Neural cell (in vitro differentiated cells): ENCODE results near the gene BICDL1. TPM values are rescaled to one million over a fixed set of nuclear protein-coding genes. Genes with fewer than 3 reads are reported as not detected.
A peak's percentile ranks its signal among the peaks of the same experiment; 100 is the strongest.

Source experiments
- H2AFZ ChIP-seq: fragments of 200-600, 300-800 bp; sonication (generic), shearing (Covaris generic); 2 replicates; pipeline ENCODE4 v1.6.0; 2014; ENCODE audit warnings: low read depth, mild to moderate bottlenecking, antibody characterized with exemption, low read length, moderate library complexity
- H3F3A ChIP-seq: fragments of 200-600 bp; shearing (Covaris generic); 2 replicates; pipeline ENCODE4 v1.6.1; 2016; ENCODE audit warnings: mild to moderate bottlenecking, moderate library complexity, mixed read lengths, antibody characterized with exemption, low read length; ENCODE audit not compliant: insufficient read depth, poor library complexity, severe bottlenecking
- H3K27ac ChIP-seq: fragments of 200-600, 300-800 bp; sonication (generic), shearing (Covaris generic); 2 replicates; pipeline ENCODE4 v1.5.1; 2014; ENCODE audit warnings: mild to moderate bottlenecking, low read length, moderate library complexity
- H3K27me3 ChIP-seq: fragments of 300-800, 200-600 bp; sonication (generic), shearing (Covaris generic); 2 replicates; pipeline ENCODE4 v1.6.0; 2014; ENCODE audit warnings: mild to moderate bottlenecking, low read depth, low read length, moderate library complexity; ENCODE audit not compliant: insufficient read depth
- H3K36me3 ChIP-seq: fragments of 300-800, 200-600 bp; sonication (generic), shearing (Covaris generic); 2 replicates; pipeline ENCODE4 v1.5.1; 2014; ENCODE audit warnings: mild to moderate bottlenecking, antibody characterized with exemption, low read length, moderate library complexity; ENCODE audit not compliant: insufficient read depth
- H3K4me2 ChIP-seq: fragments of 300-800, 200-600 bp; sonication (generic), shearing (Covaris generic); 2 replicates; pipeline ENCODE4 v1.6.0; 2014; ENCODE audit warnings: mild to moderate bottlenecking, low read length
- H3K4me3 ChIP-seq: fragments of 300-800, 200-600 bp; sonication (generic), shearing (Covaris generic); 2 replicates; pipeline ENCODE4 v1.5.1; 2014; ENCODE audit warnings: mild to moderate bottlenecking, low read length, moderate library complexity
- H3K79me2 ChIP-seq: fragments of 200-600 bp; shearing (Covaris generic); replicated peaks from 2 replicates; pipeline ENCODE4 v1.6.0; 2014; ENCODE audit warnings: mild to moderate bottlenecking, low read length, moderate library complexity; ENCODE audit not compliant: insufficient read depth
- H3K9ac ChIP-seq: fragments of 300-800, 200-600 bp; sonication (generic), shearing (Covaris generic); 2 replicates; pipeline ENCODE4 v1.6.1; 2016; ENCODE audit warnings: mild to moderate bottlenecking, low read length, mixed read lengths
- H3K9me2 ChIP-seq: fragments of 200-600 bp; shearing (Covaris generic); 2 replicates; pipeline ENCODE4 v1.6.1; 2016; ENCODE audit warnings: mild to moderate bottlenecking, low read length, mixed read lengths; ENCODE audit not compliant: insufficient read depth
- H3K9me3 ChIP-seq: fragments of 200-600, 300-800 bp; sonication (generic), shearing (Covaris generic); 2 replicates; pipeline ENCODE4 v1.6.1; 2016; ENCODE audit warnings: mild to moderate bottlenecking, mixed run types, low read length, moderate library complexity, mixed read lengths
- H4K20me1 ChIP-seq: fragments of 200-600 bp; shearing (Covaris generic); 2 replicates; pipeline ENCODE4 v1.6.1; 2016; ENCODE audit warnings: mild to moderate bottlenecking, mixed run types; ENCODE audit not compliant: insufficient read depth
- EP300 ChIP-seq: fragments of 450-650 bp; conservative IDR thresholded peaks from 2 replicates; pipeline ENCODE4 v1.6.1; 2014; ENCODE audit warnings: antibody characterized with exemption, mild to moderate bottlenecking, moderate library complexity; ENCODE audit not compliant: poor library complexity, severe bottlenecking
- EZH2 ChIP-seq: fragments of 200-600, 300-800 bp; shearing (Covaris generic), sonication (generic); IDR thresholded peaks from 2 replicates; pipeline ENCODE4 v1.6.1; 2014; ENCODE audit warnings: antibody characterized with exemption, low read length, borderline replicate concordance, mild to moderate bottlenecking; ENCODE audit not compliant: insufficient read depth, poor library complexity, severe bottlenecking
- MXI1 ChIP-seq: fragments of 450-650 bp; conservative IDR thresholded peaks from 2 replicates; pipeline ENCODE4 v1.6.1; 2014; ENCODE audit warnings: antibody characterized with exemption, mild to moderate bottlenecking; ENCODE audit not compliant: poor library complexity, severe bottlenecking
- POLR2AphosphoS5 ChIP-seq: IDR thresholded peaks from 2 replicates; pipeline ENCODE4 v1.6.1; 2012
- RAD21 ChIP-seq: fragments of 450-650 bp; conservative IDR thresholded peaks from 2 replicates; pipeline ENCODE4 v1.6.1; 2014; ENCODE audit warnings: antibody characterized with exemption, mild to moderate bottlenecking, moderate library complexity
- SMC3 ChIP-seq: fragments of 450-650 bp; conservative IDR thresholded peaks from 2 replicates; pipeline ENCODE4 v1.6.1; 2014; ENCODE audit warnings: antibody characterized with exemption, mild to moderate bottlenecking, moderate library complexity; ENCODE audit not compliant: poor library complexity
- TAF1 ChIP-seq: IDR thresholded peaks from 2 replicates; pipeline ENCODE4 v1.6.1; 2012; ENCODE audit warnings: low read depth
- polyA plus RNA-seq: library from polyadenylated mRNA; depleted of rRNA; stranded (reverse); fragments of >200 nt; gene quantifications from 2 replicates; pipeline ENCODE4 v1.2.3, GENCODE V29; 2014
- TF ChIP-seq, protein P1 (sequence below): IDR thresholded peaks from 2 replicates; pipeline ENCODE4 v1.6.1; 2012; ENCODE audit warnings: borderline replicate concordance
- TF ChIP-seq, protein P2 (sequence below): fragments of 450-650 bp; IDR thresholded peaks from 2 replicates; pipeline ENCODE4 v1.5.1; 2014; ENCODE audit warnings: antibody characterized with exemption, mild to moderate bottlenecking, moderate library complexity; ENCODE audit not compliant: poor library complexity, severe bottlenecking

The BICDL1 gene
- polyA plus RNA-seq, 1 donor from 2014 or later: 136 TPM

DNA sequence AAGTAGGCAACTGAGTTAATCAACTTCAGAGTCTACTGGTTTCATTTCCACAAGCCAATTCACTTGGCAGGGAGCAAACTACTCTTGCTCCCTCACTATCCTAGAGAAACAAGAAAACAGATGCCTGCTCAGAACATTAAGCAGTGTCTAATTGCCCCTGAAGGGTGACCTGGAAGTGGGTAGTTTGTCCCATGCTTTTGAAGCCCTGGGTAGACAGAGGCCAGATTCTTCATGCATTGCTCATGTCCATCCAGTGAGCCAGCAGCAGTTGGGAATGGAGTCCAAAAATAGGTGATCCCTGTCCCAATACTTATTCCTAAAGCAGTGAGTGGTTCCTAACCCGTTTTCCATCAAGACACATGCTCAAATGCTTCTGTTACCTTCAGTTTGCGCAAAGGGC lies 48.8 kb downstream of the BICDL1 start:
- H3K4me3 ChIP-seq: no peak overlapping the region
- H3K27me3 ChIP-seq: no peaks in the 10 kb centered on the region
- no peaks in the 10 kb centered on the region for H4K20me1 ChIP-seq
- no peak overlapping the region for H3K27ac ChIP-seq
- no peak for TF ChIP-seq EP300
- no peak overlapping the region for H3K4me2 ChIP-seq
- no peaks in the 10 kb centered on the region for H3K79me2 ChIP-seq
- H3K9me2 ChIP-seq: no peaks in the 10 kb centered on the region
- H3K9ac ChIP-seq: no peak overlapping the region
- no peaks in the 10 kb centered on the region for H3F3A ChIP-seq
- no peaks in the 10 kb centered on the region for H3K9me3 ChIP-seq
- no peak overlapping the region for H2AFZ ChIP-seq
- no peaks in the 10 kb centered on the region for H3K36me3 ChIP-seq

GRCh38 chr12:120039711-120040110 lies 50.7 kb downstream of the BICDL1 start:
- Histone ChIP-seq H3F3A (no peaks in the 10 kb centered on the region), H3K27ac (peak overlapping the region; percentile 42), H3K4me3 (peak overlapping the region; percentile 26), H3K27me3 (no peaks in the 10 kb centered on the region), H3K4me2 (no peak overlapping the region), H3K79me2 (no peaks in the 10 kb centered on the region), H3K9me3 (no peaks in the 10 kb centered on the region), H2AFZ (no peak overlapping the region), H3K9ac (no peak overlapping the region), H4K20me1 (no peaks in the 10 kb centered on the region), H3K36me3 (no peaks in the 10 kb centered on the region), H3K9me2 (no peaks in the 10 kb centered on the region)
- TF ChIP-seq, protein P1, sequence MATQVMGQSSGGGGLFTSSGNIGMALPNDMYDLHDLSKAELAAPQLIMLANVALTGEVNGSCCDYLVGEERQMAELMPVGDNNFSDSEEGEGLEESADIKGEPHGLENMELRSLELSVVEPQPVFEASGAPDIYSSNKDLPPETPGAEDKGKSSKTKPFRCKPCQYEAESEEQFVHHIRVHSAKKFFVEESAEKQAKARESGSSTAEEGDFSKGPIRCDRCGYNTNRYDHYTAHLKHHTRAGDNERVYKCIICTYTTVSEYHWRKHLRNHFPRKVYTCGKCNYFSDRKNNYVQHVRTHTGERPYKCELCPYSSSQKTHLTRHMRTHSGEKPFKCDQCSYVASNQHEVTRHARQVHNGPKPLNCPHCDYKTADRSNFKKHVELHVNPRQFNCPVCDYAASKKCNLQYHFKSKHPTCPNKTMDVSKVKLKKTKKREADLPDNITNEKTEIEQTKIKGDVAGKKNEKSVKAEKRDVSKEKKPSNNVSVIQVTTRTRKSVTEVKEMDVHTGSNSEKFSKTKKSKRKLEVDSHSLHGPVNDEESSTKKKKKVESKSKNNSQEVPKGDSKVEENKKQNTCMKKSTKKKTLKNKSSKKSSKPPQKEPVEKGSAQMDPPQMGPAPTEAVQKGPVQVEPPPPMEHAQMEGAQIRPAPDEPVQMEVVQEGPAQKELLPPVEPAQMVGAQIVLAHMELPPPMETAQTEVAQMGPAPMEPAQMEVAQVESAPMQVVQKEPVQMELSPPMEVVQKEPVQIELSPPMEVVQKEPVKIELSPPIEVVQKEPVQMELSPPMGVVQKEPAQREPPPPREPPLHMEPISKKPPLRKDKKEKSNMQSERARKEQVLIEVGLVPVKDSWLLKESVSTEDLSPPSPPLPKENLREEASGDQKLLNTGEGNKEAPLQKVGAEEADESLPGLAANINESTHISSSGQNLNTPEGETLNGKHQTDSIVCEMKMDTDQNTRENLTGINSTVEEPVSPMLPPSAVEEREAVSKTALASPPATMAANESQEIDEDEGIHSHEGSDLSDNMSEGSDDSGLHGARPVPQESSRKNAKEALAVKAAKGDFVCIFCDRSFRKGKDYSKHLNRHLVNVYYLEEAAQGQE: no peak
- no peak for TF ChIP-seq EZH2
- no peak for TF ChIP-seq SMC3
- TF ChIP-seq MXI1: no peak
- TF ChIP-seq RAD21: no peak
- TF ChIP-seq TAF1: no peak
- TF ChIP-seq, protein P2, sequence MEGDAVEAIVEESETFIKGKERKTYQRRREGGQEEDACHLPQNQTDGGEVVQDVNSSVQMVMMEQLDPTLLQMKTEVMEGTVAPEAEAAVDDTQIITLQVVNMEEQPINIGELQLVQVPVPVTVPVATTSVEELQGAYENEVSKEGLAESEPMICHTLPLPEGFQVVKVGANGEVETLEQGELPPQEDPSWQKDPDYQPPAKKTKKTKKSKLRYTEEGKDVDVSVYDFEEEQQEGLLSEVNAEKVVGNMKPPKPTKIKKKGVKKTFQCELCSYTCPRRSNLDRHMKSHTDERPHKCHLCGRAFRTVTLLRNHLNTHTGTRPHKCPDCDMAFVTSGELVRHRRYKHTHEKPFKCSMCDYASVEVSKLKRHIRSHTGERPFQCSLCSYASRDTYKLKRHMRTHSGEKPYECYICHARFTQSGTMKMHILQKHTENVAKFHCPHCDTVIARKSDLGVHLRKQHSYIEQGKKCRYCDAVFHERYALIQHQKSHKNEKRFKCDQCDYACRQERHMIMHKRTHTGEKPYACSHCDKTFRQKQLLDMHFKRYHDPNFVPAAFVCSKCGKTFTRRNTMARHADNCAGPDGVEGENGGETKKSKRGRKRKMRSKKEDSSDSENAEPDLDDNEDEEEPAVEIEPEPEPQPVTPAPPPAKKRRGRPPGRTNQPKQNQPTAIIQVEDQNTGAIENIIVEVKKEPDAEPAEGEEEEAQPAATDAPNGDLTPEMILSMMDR: no peak
- TF ChIP-seq POLR2AphosphoS5: no peak
- TF ChIP-seq EP300: no peak
